Activated T-cell treated with anti-CD3 and anti-CD28 coated beads, Interleukin-2, amount 50 U/mL, for 1 hour (primary cell): ENCODE results near the gene ROBO3.

Experiments used
- DNase-seq: peaks from one replicate; pipeline ENCODE4 v3.0.0-alpha.2; 2020

Gene ROBO3

DNA sequence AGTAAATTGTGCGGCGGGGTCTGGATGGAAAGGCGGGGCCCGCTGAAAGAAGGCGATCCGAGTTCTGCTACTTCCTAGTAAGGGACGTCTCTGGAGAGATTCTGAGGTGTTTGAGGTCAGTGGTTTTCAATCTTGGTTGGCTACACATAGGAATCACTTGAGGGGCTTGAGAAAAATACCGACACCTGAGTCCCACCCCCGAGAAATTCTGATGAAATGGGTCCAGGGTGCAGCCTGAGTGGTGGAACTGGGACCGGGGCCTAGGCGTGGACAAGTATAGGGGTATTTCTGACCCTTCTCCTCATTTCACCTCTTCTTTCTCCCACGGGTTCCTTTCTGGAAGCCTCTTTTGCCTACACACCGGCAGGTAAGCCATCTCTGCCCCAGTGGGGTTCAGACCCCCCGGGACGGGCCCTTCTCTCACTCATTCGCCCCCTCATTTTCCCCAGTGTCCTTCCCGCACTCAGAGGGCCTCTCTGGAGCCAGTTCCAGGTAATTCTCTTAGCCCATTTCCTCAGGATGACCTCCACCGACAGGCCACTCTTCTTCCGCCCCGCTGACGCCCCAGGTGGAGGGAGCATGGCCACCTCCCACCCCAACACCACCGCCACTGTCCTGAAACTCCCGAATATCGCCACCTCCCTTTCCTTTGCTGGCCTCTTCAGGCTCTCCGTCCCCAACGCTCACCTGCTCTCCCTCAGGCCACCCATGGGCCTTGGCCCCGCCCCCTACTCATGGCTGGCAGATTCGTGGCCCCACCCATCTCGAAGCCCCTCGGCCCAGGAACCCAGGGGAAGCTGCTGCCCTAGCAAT lies 11.8 kb downstream of the ROBO3 start:
- DNase-seq: no peak

DNA sequence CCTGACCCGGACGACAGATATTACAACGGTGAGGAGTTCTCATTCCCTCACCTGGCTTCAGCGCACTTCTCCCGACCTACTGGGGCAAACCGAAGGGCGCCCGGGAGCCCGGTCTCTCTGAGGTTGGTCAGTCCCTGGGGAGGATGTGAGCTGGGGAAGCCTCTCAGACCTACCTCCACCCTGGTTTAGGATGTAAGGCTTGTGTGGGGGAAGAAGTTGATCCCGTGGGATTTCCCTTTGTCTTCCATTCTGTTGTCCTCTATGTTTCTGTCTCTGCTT lies 12.3 kb downstream of the ROBO3 start:
- no peak for DNase-seq

DNA sequence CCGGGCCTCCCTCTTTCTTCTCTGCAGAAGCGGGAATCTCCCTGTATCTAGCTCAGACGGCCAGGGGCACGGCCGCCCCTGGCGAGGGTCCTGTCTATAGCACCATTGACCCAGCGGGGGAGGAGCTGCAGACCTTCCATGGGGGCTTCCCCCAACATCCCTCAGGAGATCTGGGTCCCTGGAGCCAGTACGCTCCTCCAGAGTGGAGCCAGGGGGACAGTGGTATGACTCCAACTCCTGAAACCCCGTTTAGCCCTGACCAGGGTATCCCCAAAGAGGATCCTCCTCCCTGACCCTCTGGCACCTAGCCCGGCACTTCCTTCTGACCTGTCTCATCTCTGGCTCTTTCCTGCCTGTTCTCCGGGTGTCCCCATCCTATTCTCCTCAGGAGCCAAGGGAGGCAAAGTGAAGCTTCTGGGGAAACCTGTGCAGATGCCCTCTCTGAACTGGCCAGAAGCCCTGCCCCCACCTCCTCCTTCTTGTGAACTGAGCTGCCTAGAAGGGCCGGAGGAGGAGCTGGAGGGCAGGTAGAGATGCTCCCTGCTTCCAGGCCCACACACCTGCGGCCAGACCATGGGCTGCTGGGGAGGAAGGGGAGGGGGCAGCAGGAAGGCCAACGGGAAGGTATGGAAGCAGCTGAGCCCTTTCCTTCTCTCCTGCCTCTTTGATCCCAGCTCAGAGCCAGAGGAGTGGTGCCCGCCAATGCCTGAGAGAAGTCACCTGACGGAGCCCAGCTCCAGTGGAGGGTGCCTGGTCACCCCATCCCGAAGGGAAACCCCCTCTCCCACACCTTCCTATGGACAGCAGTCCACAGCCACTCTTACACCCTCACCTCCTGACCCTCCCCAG lies 12.9 kb downstream of the ROBO3 start:
- DNase-seq: no peak

DNA sequence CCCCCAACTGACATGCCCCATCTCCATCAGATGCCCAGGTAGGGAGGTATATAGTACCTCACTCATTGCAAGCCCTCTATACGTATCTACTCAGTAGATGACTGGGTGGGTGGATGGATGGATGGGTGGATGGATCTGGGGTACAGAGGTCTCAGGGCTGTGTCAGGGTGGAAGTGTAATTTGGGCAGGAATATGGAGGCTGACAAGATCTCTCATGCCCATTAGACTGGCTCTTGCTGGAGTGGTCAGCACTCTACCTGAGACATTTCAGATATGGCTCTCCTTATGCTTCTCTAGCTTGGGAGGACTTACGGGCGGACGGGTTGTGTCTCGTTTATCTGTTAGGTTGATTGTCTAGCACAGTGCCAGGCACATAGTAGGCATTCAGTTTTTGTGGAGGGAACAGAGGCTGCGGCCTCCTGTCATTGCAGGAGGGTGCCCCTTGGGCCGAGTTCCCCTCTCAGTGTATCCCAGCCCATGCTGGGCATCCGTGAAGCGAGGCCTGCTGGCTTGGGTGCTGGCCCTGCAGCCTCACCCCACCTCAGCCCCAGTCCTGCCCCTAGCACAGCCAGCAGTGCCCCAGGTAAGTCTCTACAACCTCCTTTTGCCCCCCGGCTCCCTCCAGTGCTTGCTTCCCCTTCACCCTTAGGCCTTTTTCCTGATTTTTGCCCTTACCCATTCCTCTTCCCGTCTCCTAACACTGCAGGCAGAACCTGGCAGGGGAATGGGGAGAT lies 13.7 kb downstream of the ROBO3 start:
- no peak for DNase-seq

DNA sequence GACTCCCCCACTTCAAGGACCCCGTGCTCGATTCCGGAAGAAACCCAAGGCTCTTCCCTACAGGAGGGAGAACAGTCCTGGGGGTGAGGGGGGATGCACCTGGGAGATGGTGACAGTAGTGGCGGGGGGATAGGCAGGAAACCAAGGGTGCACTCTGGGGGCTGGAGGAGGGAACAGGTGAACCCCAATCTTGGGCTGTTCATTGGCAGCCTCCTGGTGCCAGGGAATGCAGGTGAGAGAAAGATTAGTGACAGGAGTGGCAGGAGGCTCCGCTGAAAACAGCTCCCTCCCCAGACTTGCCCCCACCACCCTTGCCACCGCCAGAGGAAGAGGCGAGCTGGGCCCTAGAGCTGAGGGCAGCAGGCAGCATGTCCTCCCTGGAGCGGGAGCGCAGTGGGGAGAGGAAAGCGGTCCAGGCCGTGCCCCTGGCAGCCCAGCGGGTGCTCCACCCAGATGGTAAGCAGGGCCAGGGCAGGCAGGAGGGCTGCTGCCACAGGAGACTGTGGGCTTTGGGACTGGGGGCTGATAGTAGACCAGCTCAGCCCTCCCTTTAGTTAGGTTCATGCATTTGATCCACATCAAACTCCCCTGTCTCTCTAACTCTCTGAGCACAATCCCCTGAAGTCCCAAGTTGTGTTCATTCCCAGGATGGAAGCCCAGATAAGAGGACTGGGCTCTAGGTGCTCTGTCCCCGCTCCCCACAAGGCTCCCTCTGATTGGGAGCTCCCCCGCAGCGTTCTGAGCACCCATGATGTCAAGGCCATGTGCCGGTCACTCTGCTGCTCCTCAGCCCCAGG lies 14.5 kb downstream of the ROBO3 start:
- no peak for DNase-seq

DNA sequence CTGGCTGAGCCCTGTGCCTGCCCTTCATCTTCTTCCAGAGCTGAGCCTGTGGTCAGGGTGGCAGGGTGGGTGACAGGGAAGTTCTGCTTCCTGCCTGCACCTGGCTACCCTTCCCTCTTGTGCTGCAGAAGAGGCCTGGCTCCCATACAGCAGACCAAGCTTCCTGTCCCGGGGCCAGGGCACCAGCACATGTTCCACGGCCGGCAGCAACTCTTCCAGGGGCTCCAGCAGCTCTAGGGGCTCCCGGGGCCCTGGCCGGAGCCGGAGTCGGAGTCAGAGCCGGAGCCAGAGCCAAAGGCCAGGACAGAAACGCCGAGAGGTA lies 15.0 kb downstream of the ROBO3 start:
- no peak for DNase-seq

DNA sequence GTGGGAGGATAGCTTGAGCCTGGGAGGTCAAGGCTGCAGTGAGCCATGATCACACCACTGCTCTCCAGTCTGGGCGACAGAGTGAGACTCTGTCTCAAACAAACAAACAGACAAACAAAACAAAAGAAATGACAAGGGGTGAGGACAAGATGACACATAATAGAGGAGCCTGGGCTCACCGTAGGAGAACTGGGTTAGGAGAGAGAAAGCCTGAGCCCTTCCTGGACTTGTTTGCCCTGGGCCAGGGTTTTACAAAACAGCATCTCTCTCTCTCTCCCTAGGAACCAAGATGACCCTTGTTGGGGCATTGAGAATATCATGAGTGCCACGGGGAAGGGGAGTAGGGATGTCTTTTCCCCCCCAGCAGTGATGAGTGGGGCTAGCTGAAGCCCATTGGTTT lies 15.7 kb downstream of the ROBO3 start:
- DNase-seq: no peak

DNA sequence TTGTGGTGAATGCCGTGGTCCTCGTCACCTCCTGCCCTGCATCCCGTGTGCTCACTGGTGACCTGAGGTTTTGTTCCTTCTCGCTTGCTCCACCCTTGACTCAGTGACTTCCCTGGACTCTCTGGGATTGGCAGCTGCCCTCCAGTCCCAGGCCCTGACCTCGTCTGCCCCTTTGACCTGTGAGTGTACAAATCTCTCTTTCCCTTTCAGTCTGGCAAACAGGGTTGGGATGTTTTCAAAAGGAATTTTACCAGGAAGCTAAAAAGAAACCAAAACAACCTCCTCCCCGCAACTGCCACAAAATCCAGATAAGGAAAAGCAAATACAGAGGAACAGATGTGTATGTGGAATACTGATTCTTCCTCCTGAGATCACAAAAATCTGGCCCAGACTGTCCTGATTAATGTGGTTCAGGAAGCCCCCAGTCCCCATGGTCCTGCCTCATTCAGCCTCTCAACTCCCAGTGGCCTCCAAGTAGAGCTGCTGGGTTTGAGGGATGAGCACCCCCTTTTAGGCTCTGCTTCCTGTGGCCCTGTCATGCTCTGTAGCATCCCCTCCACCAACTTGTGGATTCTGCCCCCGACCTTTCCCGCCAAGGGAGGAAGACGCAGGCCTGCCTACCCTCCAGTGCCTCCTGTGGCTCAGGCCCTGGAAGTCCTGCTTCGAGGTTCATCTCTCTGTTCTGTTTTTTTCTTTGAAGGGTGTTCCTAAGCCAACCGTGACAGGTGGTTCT lies 17.3 kb downstream of the ROBO3 start:
- no peak for DNase-seq

DNA sequence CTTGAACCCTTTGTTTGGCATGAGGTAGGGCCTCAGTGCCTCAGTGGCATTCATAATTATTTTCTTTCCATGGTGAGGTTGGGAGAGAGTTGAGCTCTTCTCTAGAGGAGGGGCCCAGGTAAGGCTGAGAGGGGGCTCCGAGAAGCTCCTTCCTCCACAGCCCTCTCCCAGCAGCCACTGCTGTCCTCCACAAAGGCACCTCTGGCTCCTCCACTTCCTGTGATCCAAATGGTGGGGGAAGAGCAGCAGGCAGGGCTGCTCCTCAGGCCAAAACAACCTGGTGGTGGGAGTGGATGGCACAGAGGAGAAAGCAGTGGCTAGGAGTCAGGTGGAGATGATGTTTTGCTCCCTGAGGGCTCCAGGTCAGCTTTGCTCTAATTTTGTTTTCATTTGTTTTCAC lies 19.1 kb downstream of the ROBO3 start:
- DNase-seq: no peak

DNA sequence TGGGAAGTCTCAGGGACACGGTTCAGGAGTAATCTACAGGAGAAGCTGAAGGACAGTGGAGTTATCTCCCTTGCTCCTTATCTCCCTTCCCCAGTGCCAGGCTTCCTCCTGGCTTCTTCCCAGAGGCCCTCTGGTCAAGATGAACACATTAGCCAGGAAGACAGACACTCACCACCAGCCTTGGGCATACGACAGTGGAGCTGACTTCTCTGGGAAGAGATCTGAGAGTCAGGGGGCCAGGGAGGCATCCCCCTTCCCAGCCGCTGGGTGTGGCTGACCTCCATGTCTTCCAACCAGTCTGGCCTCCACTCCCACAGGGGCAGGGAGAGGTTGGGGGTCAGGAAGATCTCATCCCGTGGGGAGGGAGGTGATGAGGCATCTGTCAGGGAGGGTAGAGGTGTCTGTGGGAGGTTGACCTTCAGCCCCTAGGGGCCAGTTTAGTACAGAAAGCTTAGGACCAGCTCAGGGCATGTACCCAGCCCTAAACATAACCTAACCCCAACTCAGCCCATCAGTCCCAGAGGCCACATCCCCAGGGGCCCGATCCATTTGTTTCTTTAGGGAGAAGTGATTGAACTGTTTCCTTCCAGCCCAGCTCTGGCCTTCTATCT lies 19.7 kb downstream of the ROBO3 start:
- DNase-seq: no peak

DNA sequence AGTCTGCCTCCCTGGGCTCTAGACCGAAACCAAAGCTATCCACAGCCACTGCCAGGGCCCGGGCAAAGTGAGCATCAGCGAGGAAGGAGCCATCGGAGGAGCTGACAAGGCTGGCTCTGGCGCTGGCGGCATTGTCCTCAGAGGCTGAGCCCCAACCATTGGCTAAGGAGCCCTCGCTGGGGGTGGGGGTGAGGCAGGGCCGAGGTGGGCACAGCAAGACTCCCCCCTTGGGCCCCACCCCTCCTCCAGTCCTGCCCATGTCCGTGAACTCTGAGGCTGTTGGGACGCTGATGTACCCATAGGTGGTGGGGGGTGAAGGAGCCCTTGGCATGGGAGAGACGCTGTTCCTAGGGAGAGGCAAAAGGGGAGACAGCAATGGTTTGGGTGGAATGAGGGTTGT lies 21.2 kb downstream of the ROBO3 start:
- no peak for DNase-seq

DNA sequence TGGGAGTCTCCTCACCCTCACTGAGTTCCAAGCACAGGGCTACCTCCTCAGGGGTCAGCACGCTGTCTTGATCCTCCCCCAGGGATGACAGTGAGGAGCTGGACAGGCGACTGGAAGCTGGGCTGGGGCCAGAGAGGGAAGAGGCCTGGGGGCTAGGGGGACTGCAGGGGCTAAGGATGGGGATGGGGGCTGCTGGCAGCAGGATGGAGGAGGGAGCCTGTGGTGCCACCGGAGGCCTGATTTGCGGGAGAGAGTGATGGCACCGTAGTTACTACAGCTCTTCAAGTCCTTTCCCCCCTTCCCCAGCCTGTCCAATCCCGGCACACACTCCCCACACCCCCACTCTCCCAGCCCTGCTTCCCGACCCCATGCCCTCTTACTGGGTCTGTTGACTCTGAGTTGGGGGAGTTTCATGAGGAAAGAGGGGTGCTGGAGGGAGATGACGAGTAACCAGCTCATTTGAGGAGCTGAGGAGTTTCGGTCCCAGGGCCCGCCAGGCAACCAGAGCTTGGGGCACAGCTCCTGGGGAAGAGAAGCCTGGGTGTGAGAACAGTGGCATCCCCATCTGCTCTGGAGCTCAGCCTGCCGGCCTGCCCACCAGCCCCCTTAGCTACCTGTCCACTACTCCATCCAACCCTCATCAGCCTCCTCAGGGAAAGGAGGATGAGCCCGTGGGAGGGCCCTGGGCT lies 21.9 kb downstream of the ROBO3 start:
- DNase-seq: no peak

DNA sequence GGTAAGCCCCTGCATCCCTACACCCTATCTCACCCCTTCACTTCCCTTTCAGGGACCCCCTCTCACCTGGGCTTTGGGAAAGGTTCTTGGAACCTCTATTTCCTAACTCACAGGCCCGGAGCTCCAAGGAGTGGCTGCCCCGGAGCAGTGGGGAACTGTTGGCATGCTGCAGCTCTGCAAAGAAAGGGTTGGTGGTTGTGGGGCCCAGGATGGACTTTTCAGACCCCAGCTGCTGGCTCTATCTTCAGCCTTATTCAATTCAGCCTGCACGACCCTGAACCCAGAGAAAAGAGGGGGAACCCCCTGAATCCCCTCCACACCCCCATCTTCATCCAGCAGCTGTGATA lies 22.4 kb downstream of the ROBO3 start:
- no peak for DNase-seq

DNA sequence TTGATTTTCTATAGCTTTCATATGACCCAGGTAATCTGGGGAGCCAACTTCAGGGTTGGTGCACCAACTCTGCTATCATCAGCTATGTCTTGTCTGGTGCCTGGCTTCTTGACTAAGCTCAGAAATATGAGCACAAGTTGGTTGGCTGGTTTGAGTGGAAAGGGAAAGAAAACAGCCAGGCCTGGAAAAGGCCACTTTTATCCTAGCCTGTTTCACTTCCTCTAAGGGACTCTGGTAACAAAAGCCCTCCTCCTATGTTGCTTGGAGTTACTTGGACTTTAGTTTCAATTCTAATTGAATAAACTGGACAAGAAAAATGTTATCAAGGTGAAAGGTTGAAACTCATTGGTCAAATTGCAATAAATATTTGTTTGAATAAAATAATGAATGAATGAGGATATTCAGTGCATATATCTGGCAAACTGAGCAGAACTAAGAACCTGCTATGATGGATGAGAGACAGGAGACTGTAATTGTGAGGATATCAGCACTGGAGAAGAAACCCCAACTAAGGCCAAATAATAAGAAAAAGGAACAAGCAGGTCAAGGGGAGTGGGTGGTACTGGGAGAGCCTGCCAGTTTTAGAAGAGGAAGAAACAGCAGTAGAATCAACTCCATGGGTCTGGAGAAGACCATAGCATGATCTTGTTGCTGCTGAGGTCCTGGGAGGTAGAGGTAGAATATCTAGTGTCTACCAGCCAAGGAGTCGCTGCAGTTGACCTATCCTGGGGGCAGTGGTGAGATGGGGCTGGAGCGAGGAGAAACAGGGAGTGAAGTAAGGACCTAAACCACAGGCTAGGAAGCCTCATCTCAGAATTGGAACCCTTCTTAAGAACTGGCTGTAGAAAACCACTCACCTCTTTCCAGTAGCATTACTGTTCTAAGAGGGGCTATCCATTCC lies 24.2 kb downstream of the ROBO3 start:
- DNase-seq: no peak

DNA sequence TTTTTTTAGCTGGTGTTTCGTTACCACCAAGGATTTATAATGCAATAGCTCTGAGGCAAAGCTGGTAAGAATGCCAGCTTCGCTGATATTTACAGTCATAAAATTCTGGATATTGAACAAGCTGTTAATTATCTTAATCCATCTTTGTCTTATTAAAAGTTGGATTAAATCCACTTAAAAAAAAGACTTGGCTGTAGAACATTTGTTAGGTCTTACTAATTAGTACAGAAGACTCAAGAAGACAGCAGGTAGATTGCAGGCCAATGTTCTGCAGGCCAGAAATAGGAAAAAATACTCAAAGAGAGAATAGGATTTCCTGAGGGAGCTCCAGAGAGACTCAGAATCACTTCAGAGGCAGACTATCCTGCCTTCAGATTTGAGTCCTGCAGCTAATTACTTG lies 24.9 kb downstream of the ROBO3 start:
- no peak for DNase-seq

DNA sequence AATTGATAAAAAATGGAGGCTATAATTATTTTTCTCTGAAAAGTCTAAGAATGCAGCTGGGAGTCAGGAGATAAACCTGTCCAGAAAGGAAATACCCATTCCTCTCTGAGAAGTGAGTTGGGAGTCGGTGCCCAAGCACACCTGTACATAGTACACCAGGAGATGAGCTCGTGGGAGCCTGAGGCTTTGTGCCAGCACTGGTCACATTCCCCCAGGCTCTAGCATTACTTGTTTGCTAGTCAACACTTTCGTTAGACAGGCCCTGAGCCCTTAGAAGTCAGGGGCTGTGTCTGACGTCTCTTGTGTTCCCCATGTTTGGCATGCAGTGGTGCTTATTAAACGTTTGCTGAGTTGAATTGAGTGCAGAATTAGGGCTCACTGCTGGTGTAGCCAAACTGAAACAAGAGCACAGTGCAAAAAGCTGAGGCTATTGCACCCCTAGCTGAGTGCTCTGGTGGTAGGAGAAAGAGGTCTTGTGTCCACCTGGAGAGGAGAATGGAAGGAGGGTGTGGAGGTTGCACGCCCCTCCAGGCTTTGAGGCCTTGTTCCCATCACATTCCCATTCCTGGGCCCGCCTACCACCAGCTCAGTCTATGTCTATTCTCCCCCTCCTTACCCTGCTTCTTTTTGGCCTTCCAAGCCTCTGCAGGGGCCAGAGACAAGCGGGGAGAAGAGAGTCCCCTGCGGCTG lies 25.6 kb downstream of the ROBO3 start:
- no peak for DNase-seq

DNA sequence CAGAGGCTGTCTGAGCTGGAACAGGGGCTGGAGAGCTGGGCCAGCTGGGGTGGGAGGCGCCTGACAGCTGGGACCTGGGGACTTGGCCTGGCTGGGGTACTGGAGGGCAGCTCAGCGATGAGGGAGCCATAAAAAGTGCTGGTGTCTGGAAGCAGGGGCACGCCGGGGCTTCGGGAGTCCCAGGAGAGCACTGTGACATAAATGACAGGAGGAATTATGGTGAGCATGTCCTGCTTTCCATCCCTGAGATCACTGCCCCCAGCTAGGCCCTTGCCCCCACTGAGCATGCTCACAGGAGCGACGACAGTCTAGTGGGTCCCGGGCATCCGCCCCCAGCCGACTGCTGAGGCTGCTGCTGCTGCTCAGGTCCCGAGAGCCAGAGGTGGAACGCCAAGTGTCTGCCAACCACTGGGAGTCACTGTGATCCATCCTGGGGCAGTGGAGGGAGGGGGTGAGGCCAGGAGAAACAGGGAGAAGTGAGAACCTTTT lies 26.2 kb downstream of the ROBO3 start:
- no peak for DNase-seq

DNA sequence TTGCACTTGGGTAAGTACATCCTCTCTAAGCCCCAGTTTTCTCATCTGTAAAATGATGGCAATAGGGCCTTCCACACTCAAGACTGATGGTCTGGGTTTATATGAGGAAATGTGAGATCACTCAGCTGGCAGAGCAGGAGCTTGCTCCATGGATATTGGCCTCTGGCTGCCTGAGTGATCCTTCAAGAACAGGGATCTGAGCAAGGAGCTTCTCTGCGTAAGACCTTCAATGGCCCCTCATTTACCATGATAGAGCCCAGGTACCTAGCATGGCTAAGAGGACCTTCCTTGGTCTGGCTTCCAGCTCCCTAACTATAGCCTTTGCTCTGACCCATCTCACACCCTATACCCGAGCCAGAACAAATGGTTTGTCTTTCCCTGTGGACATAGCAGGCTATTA lies 26.9 kb downstream of the ROBO3 start:
- no peak for DNase-seq

DNA sequence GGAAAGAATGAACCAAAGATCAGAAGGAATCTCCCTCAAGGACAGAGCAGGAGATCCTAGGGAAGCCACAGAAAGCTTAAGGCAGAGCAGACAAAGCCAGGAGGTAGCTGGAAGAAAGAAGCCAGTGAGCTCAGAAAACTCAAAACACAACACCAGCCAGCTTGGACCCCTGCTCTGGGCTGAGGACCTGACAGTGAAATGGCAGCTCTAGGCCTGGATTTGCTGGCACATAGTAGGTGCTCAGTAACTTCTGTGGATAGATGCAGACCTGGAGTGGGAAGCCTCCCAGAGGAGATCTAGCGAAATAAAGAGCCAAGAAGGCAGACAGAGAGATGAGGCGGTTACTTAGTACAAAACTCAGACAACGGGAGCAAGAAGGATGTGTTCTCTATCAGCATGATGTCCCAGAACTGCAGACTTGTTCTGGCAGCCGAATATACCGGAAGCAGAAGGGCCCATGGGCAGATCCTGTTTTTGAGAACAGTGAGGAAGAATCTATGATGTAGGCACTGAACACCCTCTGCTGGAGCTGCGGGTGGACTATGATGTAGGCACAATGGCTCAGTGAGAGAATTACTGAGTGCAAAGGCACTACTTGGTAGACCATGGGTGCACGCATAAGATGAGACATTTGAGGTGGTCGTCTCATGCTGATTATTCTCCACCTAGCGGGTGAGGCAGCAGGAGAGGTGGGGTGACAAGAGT lies 27.7 kb downstream of the ROBO3 start:
- no peak for DNase-seq
